ENCODE data around the gene VGLL4.
"Not testable (repeated sequence)": the region's sequence is repeated elsewhere in the genome, so short reads cannot be mapped to it uniquely, and the experiment has no call there.

VGLL4 gene

DNA sequence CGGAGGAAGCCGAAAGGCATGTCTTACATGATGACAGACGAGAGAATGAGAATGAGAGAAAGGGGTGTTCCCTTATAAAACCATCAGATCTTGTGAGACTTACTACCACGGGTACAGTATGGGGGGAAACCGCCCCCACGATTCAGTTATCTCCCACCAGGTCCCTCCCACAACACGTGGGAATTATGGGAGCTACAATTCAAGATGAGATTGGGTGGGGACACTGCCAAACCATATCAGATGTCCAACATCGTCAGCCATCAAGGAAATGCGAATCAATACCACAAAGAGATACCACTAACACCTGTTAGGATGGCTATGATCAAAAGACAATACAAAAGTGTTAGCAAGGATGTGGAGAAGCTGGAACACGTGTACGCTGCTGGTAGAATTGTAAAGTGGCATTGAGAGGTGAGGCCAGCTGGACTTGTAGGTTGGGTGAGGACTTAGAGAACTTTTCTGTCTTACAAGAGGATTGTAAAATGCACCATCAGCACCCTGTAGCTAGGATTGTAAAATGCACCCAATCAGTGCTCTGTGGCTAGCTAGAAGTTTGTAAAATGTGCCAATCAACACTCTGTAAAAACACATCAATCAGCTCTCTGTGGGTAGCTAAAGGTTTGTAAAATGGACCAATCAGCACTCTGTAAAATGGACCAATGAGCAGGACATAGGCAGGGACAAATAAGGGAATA is 37.5 kb downstream of the VGLL4 start:
- no peak for DNase-seq

DNA sequence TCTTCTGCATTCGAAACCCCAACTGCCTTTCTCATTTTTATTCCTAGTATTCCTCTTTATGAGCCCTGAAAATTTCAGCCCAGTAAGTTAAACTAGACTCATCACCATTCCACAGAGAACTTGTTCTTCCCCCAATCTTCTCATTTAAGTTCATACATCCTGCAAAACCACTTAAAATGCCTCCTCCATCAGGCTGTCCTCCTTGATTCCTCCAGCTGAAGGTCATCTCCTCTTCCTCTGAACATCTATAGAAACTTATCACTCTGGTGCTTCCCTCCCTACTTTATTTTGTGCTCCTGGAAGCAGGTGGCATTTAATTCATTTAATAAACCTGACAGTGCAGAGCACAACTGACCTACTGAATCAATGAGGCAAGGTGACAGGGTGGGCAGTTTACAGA is 38.3 kb downstream of the VGLL4 start:
- DNase-seq: no peak

DNA sequence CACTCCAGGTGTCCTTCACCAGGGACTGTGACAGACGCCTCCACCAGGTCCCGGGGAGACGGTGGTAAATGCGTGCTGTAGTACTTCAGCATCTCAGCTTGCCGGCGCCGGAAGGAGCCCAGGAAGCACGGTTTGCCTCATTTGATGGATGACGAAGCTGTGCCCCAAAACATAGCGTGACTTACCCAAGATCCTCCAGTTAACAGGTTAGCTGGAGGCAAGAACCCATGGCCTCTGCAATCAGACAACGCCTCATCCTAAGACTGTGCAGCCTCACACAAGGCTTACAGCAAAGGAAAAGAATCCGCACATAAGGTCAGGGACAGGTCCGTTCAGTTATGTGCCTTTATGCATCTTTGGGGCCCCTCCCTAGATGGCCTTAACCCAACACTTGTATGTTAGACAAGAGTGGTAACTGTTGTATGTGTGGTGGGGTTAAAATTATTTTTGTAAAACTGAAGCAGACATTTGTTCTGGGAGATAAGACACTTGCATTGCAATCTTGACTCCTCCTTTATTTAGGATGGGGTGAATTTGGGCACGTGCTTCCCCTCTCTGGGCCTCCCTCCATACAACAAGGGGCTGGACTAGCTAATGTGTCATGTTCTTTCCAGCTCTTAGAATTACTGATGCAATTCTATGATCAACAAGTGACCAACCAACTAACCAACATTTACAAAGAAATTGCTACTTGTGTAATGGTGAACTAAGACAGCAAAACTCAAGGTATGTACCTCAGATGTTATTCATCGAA is 39.4 kb downstream of the VGLL4 start:
- no peak for DNase-seq

DNA sequence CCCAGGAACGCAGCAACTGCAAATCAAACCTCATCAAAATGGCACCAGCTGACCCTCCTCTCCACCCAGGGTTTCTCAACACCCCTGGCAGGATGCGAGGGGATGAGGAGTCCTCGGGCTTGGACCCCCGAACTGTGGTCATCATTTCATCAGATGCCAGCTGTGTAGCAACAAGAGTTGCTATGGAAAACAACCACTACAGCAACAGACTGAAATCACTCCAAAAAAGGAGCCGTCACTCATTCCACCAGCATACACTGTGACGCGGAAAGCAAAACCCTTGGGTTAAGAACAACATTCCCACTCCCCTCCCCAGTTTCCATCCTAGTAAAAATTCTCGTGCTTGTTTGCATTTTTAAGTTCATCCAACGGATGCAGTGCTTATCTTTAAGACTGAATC is 40.1 kb downstream of the VGLL4 start:
- DNase-seq: no peak

DNA sequence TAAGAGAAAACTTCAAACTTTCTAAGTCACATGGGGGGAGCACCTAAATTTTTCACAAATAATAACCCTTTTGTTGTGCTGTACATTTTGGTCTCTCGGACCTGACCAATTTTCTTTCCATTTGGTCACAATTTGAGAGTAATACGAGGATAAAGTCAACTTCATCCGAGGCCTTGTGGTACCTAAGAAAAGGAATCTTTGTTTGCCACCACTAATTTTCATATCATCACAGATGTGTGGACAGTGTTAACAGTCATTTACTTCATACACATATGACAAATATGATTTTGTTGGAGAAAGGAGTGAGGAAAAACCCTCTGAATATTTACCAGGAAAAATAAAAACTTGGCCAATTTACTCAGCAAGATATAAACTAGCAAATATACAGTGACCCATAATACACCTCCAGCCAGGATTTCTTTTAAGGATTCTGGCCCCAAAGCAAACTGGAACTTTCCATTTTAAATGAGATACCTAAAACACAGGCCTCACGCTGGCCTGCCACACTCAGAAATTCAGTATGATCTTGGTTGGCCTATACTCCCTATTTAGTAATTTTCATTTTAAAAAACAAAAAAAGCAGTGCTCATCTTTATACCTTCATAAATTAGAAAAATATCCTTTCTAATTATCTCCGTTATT is 40.7 kb downstream of the VGLL4 start:
- DNase-seq: no peak

DNA sequence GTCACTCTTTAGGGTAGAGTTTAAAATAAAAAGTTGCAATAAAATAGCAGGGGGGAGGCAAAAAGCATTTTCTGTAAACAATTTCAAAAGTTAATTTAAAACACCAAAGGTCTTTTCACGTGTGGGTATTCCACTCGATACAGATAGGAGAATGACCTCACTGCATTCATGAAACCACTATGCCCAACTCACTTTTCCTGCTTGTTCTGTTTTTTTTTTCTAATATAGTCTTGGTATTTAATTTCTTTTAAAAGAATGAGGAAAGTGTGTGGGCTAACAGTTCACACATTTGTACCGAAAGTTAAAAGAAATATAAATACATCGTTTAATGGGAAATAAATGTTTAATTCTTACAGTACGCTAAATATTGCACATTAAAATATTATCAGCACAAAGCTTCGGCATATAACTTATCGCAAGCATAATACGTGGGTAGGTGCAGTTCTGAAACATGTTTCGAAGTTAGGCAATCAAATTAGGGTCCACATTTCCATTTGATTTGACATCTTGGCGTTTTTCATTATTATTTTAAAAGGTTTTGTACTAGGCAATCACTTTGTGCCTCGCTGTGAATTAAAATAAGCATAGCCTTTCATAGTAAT is 41.4 kb downstream of the VGLL4 start:
- DNase-seq: no peak

DNA sequence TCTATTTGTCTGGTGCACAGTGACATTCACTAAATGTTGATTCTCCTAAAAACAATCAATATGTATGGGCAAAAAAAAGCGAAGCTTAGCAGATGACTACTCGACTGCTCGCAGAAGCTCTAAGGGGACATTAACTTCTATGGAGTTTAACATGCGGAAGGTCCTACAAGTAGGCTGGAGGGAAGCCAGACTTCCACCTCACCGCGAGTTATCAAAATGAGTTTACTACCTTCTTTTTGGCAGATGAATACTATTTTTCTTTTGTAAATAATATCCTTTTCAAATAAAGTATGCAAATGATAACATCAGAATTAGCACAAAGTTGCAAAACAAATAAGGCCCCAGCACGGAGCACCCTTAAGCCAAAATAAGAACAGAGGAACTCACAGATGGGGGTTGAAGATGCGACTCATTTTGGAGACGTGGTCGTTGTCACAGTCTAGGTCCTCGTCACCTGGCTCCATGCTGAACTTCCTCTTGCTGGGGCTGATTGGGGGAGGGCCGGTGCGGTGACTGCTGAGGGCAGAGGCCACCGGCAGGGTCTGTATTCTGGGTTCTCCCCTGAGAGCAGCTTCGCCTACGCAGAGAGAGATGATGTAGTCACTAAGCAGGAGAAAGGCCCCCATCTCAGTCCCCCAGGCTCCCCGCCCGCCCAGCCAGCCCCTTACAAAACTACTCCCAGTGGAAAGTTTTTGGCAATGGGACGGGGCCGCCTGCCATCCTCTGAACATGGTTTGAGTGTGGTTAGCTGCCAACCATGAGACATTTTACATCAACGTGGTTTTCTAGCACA is 42.1 kb downstream of the VGLL4 start:
- DNase-seq: no peak

DNA sequence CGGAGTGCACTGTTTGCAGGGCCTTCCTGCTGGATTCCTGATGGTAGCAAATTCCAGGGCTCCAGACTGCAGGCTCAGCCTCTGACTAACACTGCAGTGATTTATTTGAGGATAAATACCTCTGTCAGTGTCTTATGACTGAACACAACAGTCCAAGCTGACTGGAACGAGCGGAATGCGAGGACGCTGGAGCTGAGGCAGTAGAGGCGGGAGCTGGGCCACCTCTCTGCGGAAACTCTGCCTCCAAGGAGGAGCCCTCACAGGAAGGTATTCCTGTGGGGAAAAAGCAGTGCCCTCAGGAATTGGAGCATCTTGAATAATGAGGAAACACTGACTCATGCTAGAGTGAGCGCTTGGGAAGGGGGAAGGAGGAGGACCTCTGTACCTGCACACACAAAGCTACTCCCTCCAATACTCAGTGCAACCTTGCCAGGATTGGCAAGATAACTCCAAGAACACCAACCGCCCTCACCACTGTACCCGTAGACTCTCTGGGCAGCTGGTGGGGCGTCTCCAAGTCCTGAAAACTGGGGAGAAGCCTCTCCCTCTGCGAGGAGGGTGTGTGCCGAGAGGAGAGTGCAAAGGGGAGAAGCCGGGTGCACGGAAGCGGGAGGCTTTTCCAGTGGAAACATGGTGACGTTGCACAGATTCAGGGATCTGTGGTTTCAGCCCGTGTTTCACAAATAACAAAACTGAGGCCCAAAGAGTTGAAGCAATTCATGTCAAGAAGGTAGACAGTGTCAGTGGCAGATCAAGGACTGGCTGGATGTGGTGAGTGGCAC is 43.0 kb downstream of the VGLL4 start:
- no peak for DNase-seq

DNA sequence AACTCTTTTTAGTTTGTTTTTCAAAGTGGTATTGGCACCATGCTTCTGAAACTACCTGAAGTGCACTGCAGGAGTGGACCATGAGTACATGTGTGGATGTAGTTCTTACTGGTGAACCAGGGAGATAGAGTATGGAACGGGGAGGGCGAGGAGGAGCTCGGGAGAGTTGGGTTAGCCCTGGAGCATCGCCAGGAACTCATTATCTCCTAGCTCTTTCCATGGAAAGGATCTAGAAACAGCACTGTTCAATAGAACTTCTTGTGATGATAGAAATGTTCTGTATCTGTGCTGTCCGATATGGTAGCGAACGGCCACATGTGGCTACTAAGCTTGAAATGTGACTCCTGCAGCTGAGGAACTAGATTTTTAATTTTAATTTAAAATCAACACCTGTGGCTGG is 47.3 kb downstream of the VGLL4 start:
- DNase-seq: no peak

DNA sequence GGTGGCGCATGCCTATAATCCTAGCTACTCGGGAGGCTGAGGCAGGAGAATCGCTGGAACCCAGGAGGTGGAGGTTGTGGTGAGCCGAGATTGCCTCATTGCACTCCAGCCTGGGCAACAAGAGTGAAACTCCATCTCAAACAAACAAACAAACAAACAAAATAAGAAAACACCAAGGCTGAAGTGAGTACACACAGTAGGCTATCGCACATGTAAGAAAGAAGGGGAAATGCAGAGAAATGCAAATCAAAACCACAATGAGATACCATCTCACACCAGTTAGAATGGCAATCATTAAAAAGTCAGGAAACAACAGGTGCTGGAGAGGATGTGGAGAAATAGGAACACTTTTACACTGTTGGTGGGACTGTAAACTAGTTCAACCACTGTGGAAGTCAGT is 48.7 kb downstream of the VGLL4 start:
- DNase-seq: not testable (repeated sequence)

DNA sequence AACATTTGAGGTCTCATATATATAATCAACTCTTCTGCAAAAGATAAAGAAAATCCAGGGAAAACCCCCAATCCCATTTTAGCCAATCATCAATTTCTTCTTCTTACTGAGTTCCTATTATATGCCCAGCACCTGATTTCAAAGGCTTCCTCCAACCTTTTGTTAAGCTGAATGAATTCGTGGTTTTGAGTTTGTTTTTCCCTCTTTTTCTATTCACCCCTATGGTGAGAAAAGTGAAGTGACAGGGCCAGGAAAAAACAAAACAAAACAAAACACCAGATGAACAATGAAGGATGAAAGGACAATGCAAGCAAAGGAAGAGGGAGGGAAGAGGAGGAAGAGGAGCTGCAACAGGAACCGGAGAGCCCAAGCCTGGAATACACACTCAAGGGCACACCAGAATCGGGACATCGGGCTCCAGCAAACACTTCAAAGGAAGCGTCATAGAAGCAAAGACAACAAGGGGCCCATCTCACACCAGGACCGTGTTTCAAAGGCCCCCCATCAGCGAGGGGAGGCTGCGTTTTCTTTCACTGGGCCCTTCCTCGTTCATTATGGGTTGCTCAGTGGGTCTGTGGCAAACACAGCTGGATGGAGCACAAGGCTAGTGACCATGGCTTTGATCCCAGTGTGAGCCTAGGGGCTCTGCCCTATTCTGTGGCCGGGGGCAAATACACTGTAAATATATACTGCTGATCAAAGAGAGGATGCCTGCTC is 50.2 kb downstream of the VGLL4 start:
- no peak for DNase-seq

DNA sequence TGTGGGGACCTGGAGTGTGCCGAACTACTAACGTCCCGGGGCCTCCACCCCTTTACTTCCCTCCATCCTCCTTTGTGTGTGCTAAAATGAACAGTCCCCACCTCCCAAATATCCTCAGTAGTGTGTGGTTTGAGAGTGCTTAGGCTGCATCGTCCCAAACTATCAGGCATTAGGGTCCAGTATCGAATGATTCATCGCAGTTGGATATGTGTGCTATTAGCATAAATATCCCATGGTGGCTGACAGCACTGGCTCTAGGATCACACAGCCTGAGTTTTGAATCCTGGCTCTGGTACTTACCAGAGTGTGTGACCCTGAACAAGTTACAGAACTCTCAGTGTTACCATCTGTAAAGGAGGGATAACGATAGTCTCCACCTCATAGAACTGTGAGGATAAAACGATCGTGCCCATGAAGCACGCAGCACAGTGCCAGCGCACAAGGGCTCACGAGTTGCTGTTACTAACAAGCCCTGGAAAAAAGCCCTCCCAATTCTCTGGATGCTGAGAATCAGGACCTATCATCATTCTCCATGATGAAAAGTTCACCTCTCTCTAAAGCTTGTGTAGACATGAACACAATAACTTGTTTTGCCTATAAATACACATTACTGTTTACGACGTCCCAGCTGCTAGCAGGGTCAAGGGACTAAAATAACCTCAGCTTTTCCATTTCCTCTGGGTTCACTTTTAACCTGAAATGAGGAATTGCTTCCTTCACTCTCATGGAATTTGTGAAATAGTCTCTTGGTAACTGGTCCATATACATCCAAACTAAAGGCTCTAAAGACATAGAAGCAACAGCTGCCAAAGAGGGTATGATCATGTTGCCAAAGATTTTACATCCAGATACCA is 51.0 kb downstream of the VGLL4 start:
- no peak for DNase-seq

DNA sequence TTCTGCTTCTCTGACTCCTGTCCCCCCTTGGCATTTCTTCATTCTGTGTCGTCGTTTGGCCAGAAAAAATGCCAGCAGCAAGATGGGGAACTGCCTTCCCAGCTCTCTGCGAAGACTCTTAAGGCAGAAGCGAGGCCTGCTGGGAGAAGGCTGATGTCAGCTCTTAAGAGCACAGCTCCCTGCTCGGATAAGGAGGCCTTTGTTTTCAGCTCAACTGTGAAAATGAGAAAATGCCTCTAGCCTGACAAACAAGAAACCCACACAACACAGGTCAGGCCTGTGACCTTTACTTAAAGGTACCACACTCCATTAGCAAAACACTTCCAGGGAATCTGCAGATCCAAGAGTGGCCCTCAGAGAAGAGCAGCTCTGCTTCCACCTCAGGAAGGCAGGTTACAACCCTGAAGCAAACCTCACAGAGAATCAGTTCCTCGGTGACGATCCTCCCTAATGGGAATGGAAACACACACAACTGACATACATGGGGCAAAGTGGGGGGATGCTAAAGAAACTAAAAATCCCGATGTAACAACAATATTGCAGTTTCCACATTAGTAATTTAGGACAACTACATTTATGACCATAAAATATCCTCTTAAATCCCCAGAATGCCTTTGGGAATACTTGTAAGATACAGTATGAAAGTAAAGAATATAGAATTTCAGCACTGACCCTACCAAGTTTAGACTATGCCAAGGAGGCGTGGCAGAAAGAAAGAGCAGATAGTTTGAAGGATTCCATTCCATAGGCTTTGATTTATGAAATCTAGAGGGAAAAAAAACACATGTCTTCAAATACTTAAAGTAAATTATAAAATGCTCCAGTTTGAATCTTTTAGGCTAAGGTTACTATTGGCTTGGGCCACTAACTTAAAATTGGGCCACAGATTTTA is 52.1 kb downstream of the VGLL4 start:
- DNase-seq: no peak

DNA sequence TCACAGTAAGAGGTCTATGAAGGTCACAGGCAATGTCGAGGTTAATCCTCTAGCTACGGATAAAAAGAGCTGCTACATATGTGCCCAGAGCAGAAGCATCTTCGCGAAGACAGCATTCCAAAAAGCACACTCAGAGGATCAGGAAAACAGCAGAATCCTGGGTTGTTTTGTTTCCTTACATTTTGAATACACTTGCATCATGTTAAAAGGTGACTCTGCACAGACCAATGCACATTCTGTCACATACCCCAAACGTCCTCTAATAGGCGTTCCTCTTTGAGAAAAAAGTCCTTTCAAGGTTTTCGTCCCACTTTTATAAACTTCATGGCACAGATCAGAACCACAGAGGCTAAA is 52.7 kb downstream of the VGLL4 start:
- no peak for DNase-seq

DNA sequence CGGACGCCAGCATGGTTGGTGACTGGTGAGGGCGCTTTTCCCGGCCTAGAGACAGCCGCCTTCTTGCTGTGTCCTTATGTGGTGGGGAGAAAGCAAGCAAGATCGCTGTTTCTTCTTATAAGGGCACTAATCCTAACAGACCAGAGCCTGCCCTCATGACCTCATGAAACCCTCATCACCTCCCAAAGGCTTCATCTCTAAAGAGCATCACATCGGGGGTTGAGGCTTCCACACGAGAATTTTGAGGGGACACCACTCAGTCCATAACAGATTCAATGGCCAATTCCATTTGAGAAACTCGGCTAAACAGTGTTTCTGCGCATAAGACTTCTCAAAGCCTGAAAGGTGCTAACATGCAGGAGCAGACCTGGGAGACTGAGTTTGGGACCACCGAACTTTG is 54.0 kb downstream of the VGLL4 start:
- no peak for DNase-seq

DNA sequence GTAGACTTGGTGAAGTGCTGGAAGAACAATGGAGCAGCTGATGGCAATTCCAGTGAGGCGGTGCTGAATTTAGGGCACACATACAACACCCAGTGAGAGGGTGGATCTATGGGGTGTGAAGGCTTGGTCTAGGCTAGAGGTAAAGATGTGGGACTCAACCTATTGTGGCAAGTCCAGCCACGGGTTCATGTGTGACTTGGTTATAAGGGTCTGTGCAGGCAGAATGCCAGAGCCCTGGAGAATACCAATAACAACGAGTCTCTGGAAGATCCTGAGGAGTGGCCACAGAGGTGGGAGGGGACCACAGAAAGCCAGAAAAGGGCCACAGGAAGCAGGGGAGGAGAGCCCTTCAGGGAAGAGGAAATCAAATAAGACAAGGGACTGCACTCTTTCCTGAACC is 55.0 kb downstream of the VGLL4 start:
- DNase-seq: no peak

DNA sequence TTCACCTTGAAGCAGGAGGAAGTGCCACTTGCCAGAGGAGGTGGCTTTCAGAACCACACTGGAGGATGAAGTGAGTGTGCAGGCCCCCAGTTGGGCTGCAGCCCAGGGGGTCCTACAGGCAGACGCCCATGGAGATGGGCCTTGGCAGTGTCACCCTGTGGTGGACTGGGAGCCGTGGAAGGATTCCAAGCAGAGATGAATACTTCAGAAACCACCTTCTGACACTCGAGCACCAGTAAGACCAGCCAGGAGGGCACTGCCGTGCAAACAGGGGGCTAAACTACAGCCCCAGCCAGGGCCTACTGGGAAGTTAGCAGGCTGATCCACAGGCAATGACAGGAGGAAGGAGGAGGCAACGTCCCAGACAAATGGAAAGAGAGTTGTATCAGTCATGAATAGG is 55.4 kb downstream of the VGLL4 start:
- DNase-seq: no peak

DNA sequence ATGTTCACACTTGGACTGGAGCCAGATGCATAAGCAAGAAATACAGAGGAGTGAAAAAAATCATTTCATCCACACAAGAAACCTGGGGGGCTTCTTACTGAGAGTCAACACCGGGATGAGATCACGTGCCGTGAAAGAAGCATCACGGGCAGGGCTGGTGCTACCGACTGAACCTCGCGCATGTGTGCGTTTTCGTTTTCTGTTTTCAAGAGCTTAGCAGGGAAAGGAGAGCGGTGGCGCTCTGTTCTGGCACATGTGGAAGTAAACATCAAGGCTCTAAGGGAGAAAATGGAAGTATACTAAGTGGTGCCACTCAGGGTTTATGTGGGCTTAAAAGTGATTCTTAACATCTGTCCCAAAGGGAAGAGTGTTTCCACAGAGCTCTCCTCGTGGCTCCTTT is 55.9 kb downstream of the VGLL4 start:
- DNase-seq: no peak

DNA sequence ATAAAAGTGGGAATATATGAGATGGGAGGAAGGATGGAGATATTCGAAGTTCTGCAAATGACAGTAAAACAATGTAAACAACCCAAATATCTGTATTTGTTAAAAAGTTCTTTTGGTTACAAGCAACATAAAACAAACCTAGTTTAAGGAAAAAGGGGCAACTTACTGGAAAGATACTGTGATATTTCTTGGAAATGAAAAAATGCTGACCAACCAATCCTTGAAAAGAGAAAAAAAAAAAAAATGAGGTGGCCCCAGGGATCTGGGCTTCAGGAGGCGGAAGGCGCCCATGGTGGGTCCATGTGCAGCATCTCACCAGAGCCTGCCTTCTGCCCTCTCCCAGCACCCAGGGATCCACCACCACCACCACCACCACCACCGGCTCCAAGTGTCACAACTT is 59.1 kb downstream of the VGLL4 start:
- no peak for DNase-seq
